ENCODE results near the gene PRSS1. TPM values are rescaled to one million over a fixed set of nuclear protein-coding genes. Genes with fewer than 3 reads are reported as not detected.
"Not testable (repeated sequence)": the region's sequence is repeated elsewhere in the genome, so short reads cannot be mapped to it uniquely, and the experiment has no call there.

Gene PRSS1
- total RNA-seq (2014; rRNA removed; shearing (Covaris generic)) = not detected in 2 replicates

DNA sequence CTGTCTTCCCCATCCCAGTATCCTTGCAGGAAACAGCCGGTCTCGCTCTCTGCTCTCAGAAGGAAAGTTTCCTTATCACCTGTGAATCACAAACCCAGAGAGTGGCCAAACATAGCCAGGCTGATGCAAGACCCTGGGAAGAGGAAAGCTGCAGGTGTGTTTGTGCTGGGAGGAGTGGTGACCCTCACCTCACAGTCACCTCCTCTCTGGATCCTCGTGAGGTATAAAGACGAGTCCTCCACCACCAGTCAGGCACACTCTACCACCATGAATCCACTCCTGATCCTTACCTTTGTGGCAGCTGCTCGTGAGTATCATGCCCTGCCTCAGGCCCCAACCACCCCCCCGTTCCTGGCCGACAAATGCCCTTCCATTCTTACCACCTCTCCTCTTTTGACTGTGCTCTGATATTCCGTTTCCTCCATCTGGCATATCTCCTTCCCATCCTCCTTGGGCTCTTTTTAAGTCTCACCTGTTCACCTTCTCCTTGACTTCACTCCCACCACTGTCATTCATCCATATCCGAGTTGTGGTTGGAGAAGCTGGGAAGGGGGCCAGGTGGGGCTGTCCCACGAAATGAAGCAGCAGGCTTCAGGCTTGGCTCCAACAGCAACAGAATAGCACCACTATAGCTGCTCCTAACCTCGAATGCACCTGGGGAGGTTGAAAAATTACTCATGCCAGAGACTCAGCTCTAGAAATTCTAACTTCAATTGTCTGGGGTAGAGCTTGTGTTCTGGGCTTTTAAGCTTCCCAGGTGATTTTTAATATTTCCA is at the start of gene PRSS1:
Gene PRSS1, plus strand, starts transcription at position 255 of the 776 bp plus-strand sequence. Its CDS starts 13 bp downstream, at position 268.
- DNase-seq (ENCODE audit: low spot score) = peak; percentile 65
- in situ Hi-C loops (cut with HindIII; ENCODE audit: low sequenced_read_pairs) = no loop called here

DNA sequence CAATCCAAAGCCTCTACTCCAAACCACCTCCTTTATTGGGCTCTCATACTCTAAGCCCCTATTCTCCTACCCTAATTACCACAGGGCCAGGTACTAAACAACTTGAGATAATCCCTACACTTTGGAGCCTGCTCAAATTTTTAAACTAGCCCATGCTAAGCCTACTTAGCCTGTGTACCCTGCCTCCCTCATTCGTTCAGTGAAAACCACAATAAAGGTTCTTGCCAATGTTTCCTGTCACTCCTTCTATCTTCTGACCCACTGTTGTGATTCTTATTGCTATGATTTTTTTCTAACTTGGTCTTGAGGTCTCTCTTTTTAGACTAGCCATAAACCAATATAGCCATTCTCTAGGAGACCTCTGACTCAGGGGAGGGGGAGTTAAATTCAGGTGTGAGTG is 48.3 kb upstream of the PRSS1 start:
- DNase-seq (ENCODE audit: low spot score); in situ Hi-C loops (cut with HindIII; ENCODE audit: low sequenced_read_pairs): not testable (repeated sequence)

DNA sequence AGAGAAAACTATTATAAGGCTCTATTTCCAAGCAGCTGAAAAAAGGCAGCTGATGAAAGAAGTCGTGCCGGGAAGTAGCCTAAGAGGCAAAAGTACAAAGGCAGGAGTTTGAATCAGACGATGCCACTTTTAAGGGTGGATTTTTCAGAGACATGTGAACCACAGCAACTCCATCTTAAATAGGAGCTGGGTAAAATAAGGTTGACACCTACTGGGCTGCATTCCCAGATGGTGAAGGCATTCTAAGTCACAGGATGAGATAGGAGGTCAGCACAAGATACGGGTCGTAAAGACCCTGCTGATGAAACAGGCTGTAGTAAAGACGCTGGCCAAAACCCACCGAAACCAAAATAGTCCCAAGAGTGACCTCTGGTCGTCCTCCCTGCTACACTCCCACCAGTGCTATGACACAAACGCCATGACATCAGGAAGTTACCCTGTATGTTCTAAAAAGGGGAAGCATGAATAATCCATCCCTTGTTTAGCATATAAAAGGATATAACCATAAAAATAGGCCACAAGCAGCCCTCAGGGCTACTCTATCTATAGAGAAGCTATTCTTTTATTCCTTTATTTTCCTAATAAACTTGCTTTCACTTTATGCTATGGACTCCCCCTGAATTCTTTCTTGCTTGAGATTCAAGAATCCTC is 45.5 kb upstream of the PRSS1 start:
- in situ Hi-C loops (cut with HindIII; ENCODE audit: low sequenced_read_pairs) = no loop called here

DNA sequence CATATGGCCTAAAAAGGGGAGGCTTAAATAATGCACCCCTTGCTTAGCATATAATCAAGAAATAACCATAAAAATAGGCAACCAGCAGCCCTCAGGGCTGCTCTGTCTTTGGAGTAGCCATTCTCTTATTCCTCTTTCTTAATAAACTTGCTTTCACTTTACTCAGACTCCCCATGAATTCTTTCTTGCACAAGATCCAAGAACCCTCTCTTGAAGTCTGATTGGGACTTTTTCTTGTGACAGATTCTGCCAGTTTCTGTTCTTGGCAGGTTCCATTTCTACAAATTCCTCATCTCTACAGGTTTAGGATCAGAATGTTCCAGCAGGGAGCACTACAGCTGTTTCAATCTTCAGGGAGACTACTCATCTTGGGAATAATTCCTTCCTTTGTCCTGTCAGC is 40.5 kb upstream of the PRSS1 start:
- in situ Hi-C loops (cut with HindIII; ENCODE audit: low sequenced_read_pairs); DNase-seq (ENCODE audit: low spot score): not testable (repeated sequence)

More for the DNA sequence above, 45.5 kb upstream of the PRSS1 start:
- no peak for DNase-seq (ENCODE audit: low spot score)

DNA sequence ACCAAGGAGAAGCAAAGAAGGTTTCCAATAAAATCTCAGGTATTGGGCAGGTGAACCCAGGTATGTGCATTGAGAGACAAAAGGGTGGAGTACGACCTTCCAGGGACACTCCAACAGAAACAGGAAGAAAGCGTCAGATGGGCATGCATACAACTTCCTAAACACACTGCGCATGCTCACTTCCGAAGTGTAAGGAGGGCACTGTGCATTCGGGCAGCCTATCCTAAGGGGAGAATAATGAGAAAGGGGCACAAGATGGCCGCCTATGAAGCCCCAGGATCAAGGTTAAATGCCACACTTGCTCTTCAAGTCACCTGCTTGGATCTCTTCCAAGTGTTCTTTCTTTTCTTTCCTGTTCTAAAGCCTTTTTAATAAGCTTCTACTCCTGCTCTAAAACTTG is 39.4 kb upstream of the PRSS1 start:
- in situ Hi-C loops (cut with HindIII; ENCODE audit: low sequenced_read_pairs) = no loop called here
- no peak for DNase-seq (ENCODE audit: low spot score)

DNA sequence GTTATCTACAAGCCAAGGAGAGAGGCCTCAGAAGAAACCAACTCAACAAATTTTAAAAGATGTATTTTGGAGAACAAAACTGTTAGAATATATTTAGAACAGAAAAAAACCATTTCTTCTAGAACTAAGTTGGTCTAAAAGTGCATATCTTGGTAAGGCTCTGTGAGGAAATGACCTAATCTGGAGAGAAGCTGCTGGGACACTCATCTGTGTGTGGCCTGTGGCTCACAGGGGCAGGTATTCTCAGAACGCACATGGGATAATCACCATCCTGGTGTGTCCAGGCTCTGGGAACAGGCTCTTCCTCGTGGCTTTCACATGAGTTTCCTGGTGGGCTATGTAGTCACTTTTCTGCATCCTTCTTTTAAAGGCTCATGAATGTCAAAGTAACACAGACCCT is 38.1 kb upstream of the PRSS1 start:
- DNase-seq (ENCODE audit: low spot score) = no peak
- in situ Hi-C loops (cut with HindIII; ENCODE audit: low sequenced_read_pairs) = no loop called here

DNA sequence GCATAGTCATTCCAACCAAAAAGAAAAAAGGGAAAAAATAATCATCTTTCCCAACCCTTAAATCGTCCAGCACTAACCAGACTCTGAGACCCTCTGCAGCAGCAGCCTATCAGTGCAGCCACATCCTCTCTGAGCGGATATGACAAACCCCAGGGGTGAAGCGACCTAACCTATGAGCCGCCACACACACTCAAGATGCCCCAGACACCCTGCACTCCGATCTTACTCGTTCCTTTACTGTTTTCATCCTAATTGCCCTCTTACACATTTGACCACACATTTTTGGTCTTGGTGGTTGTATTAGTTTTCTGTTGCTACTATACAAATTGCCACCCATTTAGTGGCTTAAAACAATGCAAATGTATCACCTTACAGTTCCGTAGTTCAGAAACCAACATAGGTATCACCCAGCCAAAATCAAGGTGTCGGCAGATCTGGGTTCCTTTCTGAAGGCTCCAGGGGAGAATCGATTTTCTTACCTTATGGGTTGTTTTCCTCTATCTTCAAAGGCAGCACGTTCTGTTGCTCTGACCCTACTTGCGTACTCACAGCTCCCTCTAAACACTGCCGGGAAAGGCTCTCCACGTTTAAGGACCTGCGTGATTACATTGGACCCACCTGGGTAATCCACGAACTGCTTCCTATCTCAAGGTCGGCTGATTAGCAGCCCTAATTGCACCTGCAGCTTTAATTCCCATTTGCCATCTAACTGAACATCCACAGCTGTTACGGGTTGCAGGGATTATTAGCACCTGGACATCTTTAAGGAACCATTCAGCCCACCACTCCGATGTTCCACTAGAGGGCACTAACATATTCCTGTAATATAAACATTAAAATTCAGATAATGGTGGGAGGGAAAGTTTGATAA is 37.3 kb upstream of the PRSS1 start:
- peak; percentile 71 for DNase-seq (ENCODE audit: low spot score)
- in situ Hi-C loops (cut with HindIII; ENCODE audit: low sequenced_read_pairs) = no loop called here

DNA sequence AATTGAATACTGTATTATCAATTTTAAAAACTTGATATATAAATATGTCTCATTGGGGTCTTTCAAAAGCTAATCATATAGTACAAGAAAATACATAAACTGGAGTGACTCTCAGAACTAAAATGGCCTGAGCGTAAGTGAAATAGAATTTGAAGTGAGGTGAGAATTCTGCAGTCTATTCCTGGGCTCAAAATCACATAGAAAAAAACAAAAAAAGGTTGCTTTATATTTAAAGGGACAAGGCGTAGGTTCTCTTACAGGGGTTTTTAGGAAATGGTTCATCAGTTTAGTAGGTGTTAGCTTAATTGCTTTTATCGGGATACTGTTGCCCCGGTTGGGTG is 36.7 kb upstream of the PRSS1 start:
- in situ Hi-C loops (cut with HindIII; ENCODE audit: low sequenced_read_pairs) = no loop called here
- DNase-seq (ENCODE audit: low spot score) = no peak

DNA sequence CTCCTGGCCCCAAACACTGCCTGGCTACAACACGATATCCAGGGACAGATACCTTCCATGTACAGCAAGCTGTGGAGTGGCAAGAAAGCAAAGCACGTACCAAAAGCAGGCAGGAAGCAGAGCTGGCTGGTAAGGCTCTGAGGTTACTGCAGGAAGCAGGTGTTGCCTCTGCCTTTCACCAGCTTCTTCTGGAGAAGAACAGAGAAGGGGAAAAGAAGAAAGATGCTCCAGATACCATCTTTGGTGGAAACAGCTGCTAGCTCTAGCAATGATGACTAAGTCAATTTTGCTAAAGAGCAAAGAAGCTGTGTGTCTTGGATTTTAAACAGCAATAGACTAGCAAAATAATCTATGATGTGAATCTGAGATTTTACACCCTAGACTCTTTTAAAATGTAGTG is 34.9 kb upstream of the PRSS1 start:
- DNase-seq (ENCODE audit: low spot score) = no peak
- in situ Hi-C loops (cut with HindIII; ENCODE audit: low sequenced_read_pairs) = no loop called here

DNA sequence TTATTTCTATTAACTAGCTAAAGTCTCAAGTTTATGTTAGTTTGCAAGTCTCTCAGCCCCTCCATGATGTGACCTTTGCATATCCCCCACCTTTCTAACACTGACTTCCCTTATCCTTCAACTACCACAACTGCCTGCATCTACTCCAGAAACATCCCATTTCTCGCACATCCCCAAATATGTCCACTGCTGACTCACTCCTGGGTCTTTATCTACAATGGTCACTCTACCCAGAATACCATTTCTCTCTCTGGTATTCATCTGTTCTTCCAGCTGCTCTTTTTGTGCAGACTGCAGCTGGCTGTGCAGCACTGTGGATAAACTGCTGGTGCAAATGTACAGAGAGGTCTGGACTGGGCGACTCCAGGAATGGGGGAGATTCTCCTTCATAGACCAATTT is 32.7 kb upstream of the PRSS1 start:
- in situ Hi-C loops (cut with HindIII; ENCODE audit: low sequenced_read_pairs) = no loop called here
- DNase-seq (ENCODE audit: low spot score) = no peak

DNA sequence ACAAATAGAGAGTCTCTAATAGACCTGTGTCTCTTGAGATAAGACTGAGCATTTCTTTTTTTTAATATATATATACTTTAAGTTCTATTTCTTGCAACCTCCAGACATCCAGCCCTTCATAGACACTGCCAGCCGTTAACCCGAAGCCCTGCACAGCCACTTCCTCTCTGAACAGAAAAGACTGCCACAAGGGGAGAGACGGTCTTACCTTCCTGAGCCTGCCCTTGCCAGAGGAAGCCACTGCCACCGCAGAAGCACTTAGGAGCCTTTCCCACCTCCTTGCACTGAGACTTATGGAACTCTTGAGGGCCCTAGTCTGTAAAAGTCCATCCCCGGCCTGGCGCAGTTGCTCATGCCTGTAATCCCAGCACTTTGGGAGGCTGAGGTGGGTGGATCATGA is 31.8 kb upstream of the PRSS1 start:
- DNase-seq (ENCODE audit: low spot score) = no peak
- in situ Hi-C loops (cut with HindIII; ENCODE audit: low sequenced_read_pairs) = no loop called here

DNA sequence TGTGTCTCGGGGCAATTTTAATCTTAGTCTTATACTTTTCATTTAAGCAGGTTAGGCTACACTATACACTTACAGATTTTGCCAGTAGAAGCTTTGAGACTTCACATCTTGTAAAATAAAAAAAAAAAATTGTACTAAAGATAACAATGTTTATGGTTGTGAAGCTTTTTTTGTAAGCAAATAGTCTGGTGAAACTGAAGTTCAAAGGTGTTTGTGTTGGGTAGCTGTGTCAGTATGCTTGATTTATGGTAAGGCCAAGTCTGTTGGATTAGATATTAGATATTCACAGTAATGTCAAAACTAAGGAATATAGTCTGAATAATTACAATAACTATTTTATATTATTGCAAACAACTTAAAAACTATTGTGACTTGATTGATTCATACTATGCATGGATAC is 31.0 kb upstream of the PRSS1 start:
- in situ Hi-C loops (cut with HindIII; ENCODE audit: low sequenced_read_pairs) = no loop called here

DNA sequence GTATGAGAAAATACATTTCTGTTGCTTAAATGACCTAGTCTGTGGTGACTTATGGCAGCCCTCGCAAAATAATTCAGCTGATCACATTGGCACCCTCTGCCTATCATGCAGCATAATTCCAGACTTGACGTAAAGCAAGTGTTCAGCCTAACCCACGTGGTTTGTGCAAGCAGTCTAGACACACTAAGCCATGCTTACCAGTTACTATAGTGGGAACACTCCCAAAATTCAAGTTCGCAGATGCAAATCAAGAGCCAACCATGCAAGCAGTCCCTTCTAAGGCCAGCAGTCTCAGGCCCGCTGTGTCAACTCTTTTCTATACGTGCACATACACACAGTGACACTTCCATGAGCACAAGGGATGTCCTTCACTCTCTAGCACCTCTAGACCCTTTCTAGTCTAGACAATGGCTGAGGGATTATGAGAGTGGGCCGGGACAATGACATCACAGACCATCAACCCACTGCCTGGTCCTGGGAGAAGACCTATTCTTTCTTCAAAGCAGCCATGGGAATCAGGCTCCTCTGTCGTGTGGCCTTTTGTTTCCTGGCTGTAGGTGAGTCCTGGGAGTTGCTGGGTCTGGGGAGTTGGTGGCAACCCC is 29.0 kb upstream of the PRSS1 start:
- no peak for DNase-seq (ENCODE audit: low spot score)
- in situ Hi-C loops (cut with HindIII; ENCODE audit: low sequenced_read_pairs) = no loop called here

More for the DNA sequence above, 31.0 kb upstream of the PRSS1 start:
- DNase-seq (ENCODE audit: low spot score) = no peak

DNA sequence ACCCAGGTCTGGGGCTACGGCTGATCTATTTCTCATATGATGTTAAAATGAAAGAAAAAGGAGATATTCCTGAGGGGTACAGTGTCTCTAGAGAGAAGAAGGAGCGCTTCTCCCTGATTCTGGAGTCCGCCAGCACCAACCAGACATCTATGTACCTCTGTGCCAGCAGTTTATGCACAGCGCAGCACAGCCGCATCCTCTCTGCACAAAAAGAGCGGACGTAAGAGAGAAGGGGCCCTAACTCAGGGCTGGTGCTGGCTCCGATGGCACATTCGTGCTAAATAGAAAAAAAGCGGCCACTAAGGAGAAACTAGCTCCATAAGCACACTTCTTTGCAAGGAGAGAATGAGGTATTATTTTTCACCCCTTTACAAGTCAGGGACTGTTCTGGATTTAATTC is 28.3 kb upstream of the PRSS1 start:
- DNase-seq (ENCODE audit: low spot score) = no peak
- in situ Hi-C loops (cut with HindIII; ENCODE audit: low sequenced_read_pairs) = no loop called here

DNA sequence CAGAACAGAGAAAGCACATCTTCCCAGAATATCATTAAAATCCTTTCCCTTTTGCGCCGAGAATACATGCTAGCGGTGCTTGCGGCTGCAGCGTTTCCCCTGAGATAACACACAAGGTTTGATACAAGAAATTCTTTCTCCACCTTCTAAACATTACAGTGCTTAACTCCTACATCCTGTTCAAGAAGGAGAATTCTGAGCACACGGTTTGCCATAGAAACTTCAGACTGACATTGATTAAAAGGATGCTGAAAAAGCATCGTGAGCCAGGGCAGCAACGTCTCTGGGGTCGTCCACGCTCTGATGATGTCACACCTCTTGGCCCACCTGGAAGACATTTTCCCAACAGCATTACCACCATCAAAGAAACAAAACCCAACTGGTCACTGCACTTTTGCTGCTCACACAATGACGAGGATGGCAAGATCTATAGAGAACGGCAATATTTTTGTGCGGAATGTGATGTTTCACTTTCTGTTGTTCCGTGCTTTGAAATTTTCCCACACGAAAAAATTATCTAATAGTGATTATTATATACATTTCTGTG is 27.0 kb upstream of the PRSS1 start:
- no peak for DNase-seq (ENCODE audit: low spot score)
- in situ Hi-C loops (cut with HindIII; ENCODE audit: low sequenced_read_pairs) = no loop called here

DNA sequence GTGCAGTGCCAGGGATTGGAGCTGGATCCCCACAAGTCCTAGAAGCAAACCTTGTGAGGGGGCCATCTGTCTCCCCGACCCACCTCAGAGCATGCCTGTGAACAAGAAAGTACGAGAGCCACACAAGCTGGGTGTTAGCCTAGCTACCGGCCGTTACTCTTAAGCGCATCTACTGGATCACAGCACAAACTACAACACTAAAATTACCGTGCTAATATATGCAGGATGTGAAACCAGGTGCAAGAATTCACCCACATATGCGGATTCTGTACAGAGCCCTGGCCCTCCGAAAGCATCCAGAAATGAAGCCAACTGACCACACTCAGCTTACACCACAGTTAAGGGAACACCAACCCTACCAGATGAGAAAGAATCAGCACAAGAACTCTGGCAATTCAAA is 16.0 kb upstream of the PRSS1 start:
- in situ Hi-C loops (cut with HindIII; ENCODE audit: low sequenced_read_pairs) = no loop called here
- peak; percentile 77 for DNase-seq (ENCODE audit: low spot score)

DNA sequence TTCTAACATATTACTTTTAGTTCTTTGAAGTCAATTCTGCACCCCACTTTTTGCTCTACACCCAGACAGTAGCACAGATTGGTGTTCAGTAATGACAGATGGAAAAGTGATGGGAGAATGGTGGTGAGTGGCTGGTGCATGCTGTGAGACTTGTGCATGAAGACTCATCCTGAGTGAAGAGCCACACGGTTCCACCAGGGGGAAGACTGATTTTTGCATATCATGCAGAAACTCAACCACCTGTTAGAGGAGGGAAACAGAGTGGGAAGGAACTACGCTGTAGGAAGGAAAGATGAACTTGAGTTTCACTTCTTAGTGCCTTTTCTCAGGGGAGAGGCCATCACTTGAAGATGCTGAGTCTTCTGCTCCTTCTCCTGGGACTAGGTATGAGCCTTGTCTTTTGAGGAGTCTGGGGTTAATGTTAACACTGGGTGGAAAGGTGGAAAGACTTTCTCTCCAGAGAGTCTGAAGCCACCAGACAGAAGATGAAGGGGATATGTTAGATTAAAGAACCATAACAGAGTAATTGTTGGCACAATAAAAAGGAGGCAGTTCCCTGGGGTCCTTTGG is 9.3 kb upstream of the PRSS1 start:
- in situ Hi-C loops (cut with HindIII; ENCODE audit: low sequenced_read_pairs) = no loop called here
- DNase-seq (ENCODE audit: low spot score) = peak; percentile 48

DNA sequence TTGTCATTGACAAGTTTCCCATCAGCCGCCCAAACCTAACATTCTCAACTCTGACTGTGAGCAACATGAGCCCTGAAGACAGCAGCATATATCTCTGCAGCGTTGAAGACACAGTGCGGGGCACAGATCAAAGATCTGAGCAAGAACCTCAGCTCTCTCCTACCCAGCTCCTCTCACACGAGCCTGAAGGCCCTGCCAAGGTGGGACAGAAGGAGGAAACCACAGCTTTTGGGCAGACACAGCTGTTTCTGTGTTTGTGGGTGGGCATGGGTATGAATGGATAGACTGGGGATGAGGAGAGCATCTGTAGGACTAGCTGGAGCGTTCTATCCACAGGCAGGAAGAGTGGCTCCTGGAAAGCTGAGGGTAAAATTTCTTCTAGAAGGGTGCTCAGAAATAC is 8.5 kb upstream of the PRSS1 start:
- no peak for DNase-seq (ENCODE audit: low spot score)
- in situ Hi-C loops (cut with HindIII; ENCODE audit: low sequenced_read_pairs) = no loop called here

DNA sequence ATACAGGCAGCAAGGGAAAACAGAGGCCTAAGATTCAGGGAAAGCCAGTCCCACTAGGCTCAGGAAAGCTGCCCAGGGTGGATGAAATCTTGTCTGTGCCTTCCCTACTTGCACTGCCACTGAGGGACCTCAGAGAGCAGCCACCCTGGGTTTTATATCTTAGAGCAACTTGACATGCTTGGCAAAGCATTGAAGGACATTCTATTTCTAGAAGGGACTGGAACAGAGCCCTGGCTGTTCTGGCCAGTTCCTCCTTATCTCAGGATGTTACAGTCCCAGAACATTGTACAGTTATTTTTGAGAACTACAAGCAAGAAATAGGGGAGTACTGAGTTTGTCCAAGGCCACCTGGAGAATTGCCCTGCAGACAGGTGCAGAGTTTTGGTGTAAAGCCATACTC is 7.3 kb upstream of the PRSS1 start:
- peak; percentile 92 for DNase-seq (ENCODE audit: low spot score)
- in situ Hi-C loops (cut with HindIII; ENCODE audit: low sequenced_read_pairs) = not testable (repeated sequence)
